H9 (cell line): ENCODE data around the gene ADO. TPM values are rescaled to one million over a fixed set of nuclear protein-coding genes. Genes with fewer than 3 reads are reported as not detected.

ENCODE experiments used
- DNase-seq: peaks from one replicate; pipeline ENCODE4 v3.0.0-alpha.2; 2017
- H2AFZ ChIP-seq: one replicate; pipeline ENCODE4 v1.6.1; 2013; ENCODE audit warnings: mild to moderate bottlenecking, low read length, control low read depth, moderate library complexity
- H2AK5ac ChIP-seq: 2 replicates; pipeline ENCODE4 v1.6.1; 2013; ENCODE audit warnings: low read length, control low read depth, mixed read lengths; ENCODE audit not compliant: insufficient read length
- H2BK120ac ChIP-seq: one replicate; pipeline ENCODE4 v1.6.1; 2013; ENCODE audit warnings: low read depth, mild to moderate bottlenecking, low read length, control low read depth, inconsistent platforms; ENCODE audit not compliant: poor library complexity, severe bottlenecking
- H2BK12ac ChIP-seq: 2 replicates; pipeline ENCODE4 v1.6.1; 2013; ENCODE audit warnings: low read length, control low read depth, mixed read lengths, low read depth; ENCODE audit not compliant: insufficient read length
- H2BK15ac ChIP-seq: 2 replicates; pipeline ENCODE4 v1.6.1; 2013; ENCODE audit warnings: low read depth, low read length, control low read depth
- H2BK20ac ChIP-seq: one replicate; pipeline ENCODE4 v1.6.1; 2013; ENCODE audit warnings: low read depth, mild to moderate bottlenecking, low read length, control low read depth, inconsistent platforms; ENCODE audit not compliant: poor library complexity, severe bottlenecking
- H2BK5ac ChIP-seq: 2 replicates; pipeline ENCODE4 v1.6.1; 2013; ENCODE audit warnings: low read length, control low read depth, mixed read lengths; ENCODE audit not compliant: insufficient read length
- H3K14ac ChIP-seq: 2 replicates; pipeline ENCODE4 v1.6.1; 2013; ENCODE audit warnings: low read length, control low read depth; ENCODE audit not compliant: insufficient read depth
- H3K18ac ChIP-seq: 2 replicates; pipeline ENCODE4 v1.6.1; 2013; ENCODE audit warnings: low read depth, mild to moderate bottlenecking, mixed read lengths, low read length, control low read depth; ENCODE audit not compliant: insufficient read length
- H3K23ac ChIP-seq: 2 replicates; pipeline ENCODE4 v1.6.1; 2013; ENCODE audit warnings: low read length, control low read depth, mixed read lengths, low read depth; ENCODE audit not compliant: insufficient read length
- H3K23me2 ChIP-seq: 2 replicates; pipeline ENCODE4 v1.6.1; 2013; ENCODE audit warnings: low read depth, mild to moderate bottlenecking, mixed read lengths, low read length, control low read depth; ENCODE audit not compliant: insufficient read length, poor library complexity, severe bottlenecking
- H3K27ac ChIP-seq: 2 replicates; pipeline ENCODE4 v1.5.1; 2013; ENCODE audit warnings: low read length, control low read depth, mixed read lengths, low read depth; ENCODE audit not compliant: insufficient read length
- H3K27me3 ChIP-seq: 2 replicates; pipeline ENCODE4 v1.6.1; 2013; ENCODE audit warnings: low read length, control low read depth, inconsistent platforms; ENCODE audit not compliant: insufficient read depth
- H3K4ac ChIP-seq: 2 replicates; pipeline ENCODE4 v1.6.1; 2013; ENCODE audit warnings: low read depth, mild to moderate bottlenecking, control low read depth, inconsistent platforms, low read length, moderate library complexity
- H3K4me1 ChIP-seq: 2 replicates; pipeline ENCODE4 v1.6.1; 2013; ENCODE audit warnings: low read length, control low read depth, inconsistent platforms; ENCODE audit not compliant: insufficient read depth
- H3K4me2 ChIP-seq: 2 replicates; pipeline ENCODE4 v1.6.1; 2013; ENCODE audit warnings: low read length, control low read depth, mixed read lengths; ENCODE audit not compliant: insufficient read length, insufficient read depth
- H3K56ac ChIP-seq: 2 replicates; pipeline ENCODE4 v1.6.1; 2013; ENCODE audit warnings: low read depth, mild to moderate bottlenecking, mixed read lengths, low read length, control low read depth; ENCODE audit not compliant: insufficient read length
- H3K79me1 ChIP-seq: 2 replicates; pipeline ENCODE4 v1.6.1; 2013; ENCODE audit warnings: low read depth, mild to moderate bottlenecking, moderate library complexity, low read length, control low read depth, inconsistent platforms; ENCODE audit not compliant: insufficient read depth, poor library complexity, severe bottlenecking
- H3K79me2 ChIP-seq: 2 replicates; pipeline ENCODE4 v1.6.1; 2013; ENCODE audit warnings: low read length, control low read depth, inconsistent platforms; ENCODE audit not compliant: insufficient read depth
- H3K9ac ChIP-seq: 2 replicates; pipeline ENCODE4 v1.6.1; 2013; ENCODE audit warnings: low read length, control low read depth, mixed read lengths; ENCODE audit not compliant: insufficient read length; ENCODE audit errors: extremely low read depth
- H3K9me3 ChIP-seq: one replicate; pipeline ENCODE4 v1.6.1; 2013; ENCODE audit warnings: low read depth, low read length, inconsistent platforms; ENCODE audit not compliant: control insufficient read depth
- H3T11ph ChIP-seq: one replicate; pipeline ENCODE4 v1.6.1; 2013; ENCODE audit warnings: mild to moderate bottlenecking, low read length, control low read depth, inconsistent platforms
- H4K20me1 ChIP-seq: one replicate; pipeline ENCODE4 v1.6.1; 2013; ENCODE audit not compliant: control insufficient read depth, insufficient read length, insufficient read depth
- H4K5ac ChIP-seq: 2 replicates; pipeline ENCODE4 v1.6.1; 2013; ENCODE audit warnings: low read depth, mild to moderate bottlenecking, mixed read lengths, low read length, control low read depth; ENCODE audit not compliant: insufficient read length
- H4K8ac ChIP-seq: replicated peaks from 2 replicates; pipeline ENCODE4 v1.6.1; 2013; ENCODE audit warnings: low read length, control low read depth, mixed read lengths, low read depth; ENCODE audit not compliant: insufficient read length
- H4K91ac ChIP-seq: 2 replicates; pipeline ENCODE4 v1.6.1; 2013; ENCODE audit warnings: low read depth, mild to moderate bottlenecking, moderate library complexity, mixed read lengths, low read length, control low read depth; ENCODE audit not compliant: insufficient read length
- H3K27ac Mint-ChIP-seq, 3 experiments: 2 replicates in 2 of 3; 3 replicates in 1 of 3; pipeline ENCODE4 v1.8.0; 2020 to 2021; ENCODE audit warnings: mixed read lengths in 3 of 3, mild to moderate bottlenecking in 1 of 3, moderate library complexity in 1 of 3
- H3K27me3 Mint-ChIP-seq: 2 replicates; pipeline ENCODE4 v1.8.0; 2021; ENCODE audit warnings: low read depth, mild to moderate bottlenecking, moderate library complexity, mixed read lengths
- H3K36me3 Mint-ChIP-seq, 3 experiments: 2 replicates in 2 of 3; 3 replicates in 1 of 3; pipeline ENCODE4 v1.8.0; 2020 to 2021; ENCODE audit warnings: low read depth in 3 of 3, mixed read lengths in 3 of 3; ENCODE audit not compliant: insufficient read depth in 1 of 3
- H3K4me1 Mint-ChIP-seq, 2 experiments: 2 replicates each; pipeline ENCODE4 v1.8.0; 2020; ENCODE audit warnings: mixed read lengths in 2 of 2
- H3K4me3 Mint-ChIP-seq, 2 experiments: 2 replicates in 1 of 2; 3 replicates in 1 of 2; pipeline ENCODE4 v1.8.0; 2020 to 2021; ENCODE audit warnings: mild to moderate bottlenecking in 2 of 2, mixed read lengths in 2 of 2, moderate library complexity in 1 of 2
- H3K9me3 Mint-ChIP-seq, 2 experiments: 2 replicates in 1 of 2; 3 replicates in 1 of 2; pipeline ENCODE4 v1.8.0; 2020; ENCODE audit warnings: mild to moderate bottlenecking in 2 of 2, mixed read lengths in 2 of 2, moderate library complexity in 1 of 2
- CTCF ChIP-seq: fragments of 200-600 bp; sonication (generic); conservative IDR thresholded peaks from 3 replicates; pipeline ENCODE4 v1.8.0; 2021; ENCODE audit warnings: antibody characterized with exemption, mild to moderate bottlenecking
- WGBS: extraction: QIAGEN DNeasy Blood & Tissue Kit; methylation state at CpG from one replicate; pipeline ENCODE4 v1.1.7; 2013; ENCODE audit warnings: missing lambda C conversion rate, low lambda C conversion rate, mixed read lengths; ENCODE audit not compliant: insufficient read length; ENCODE audit errors: extremely low coverage; 5-methylcytosine and 5-hydroxymethylcytosine counted together
- total RNA-seq: library from RNA; stranded (reverse); gene quantifications from 2 replicates; pipeline ENCODE4 v1.2.1, GENCODE V29; 2021

ADO gene
- total RNA-seq, 1 experiment from 2014 or later: 31.6 TPM

- Histone ChIP-seq H3K14ac (peak within 1 kb of the TSS; percentile 87), H4K91ac (no peak within 1 kb of the TSS), H2AK5ac (no peak within 1 kb of the TSS), H3K23me2 (peaks cover 25% of the 10 kb centered on the region), H2BK12ac (no peak within 1 kb of the TSS), H4K8ac (no peak within 1 kb of the TSS), H2BK120ac (no peak within 1 kb of the TSS), H3K18ac (peak within 1 kb of the TSS; percentile 92), H3K4ac (no peak within 1 kb of the TSS), H3K9ac (peak within 1 kb of the TSS; percentile 1), H3K9me3 (no peaks in the 10 kb centered on the region), H2BK20ac (no peak within 1 kb of the TSS), H3K4me2 (peak within 1 kb of the TSS; percentile 74), H3K79me1 (no peaks in the 10 kb centered on the region), H4K5ac (no peak within 1 kb of the TSS), H3K27ac (no peak within 1 kb of the TSS), H4K20me1 (no peaks in the 10 kb centered on the region), H2AFZ (no peak within 1 kb of the TSS), H3K79me2 (no peaks in the 10 kb centered on the region), H3K56ac (no peak within 1 kb of the TSS), H3K4me1 (no peaks in the 10 kb centered on the region), H3T11ph (no peak within 1 kb of the TSS), H3K23ac (no peak within 1 kb of the TSS), H2BK5ac (no peak within 1 kb of the TSS), H3K27me3 (peaks cover 26% of the 10 kb centered on the region; the same call in 1 of the 2 replicates), H2BK15ac (no peak within 1 kb of the TSS)
- Mint-ChIP-seq H3K4me3 (peak within 1 kb of the TSS; percentile 74 to 93), H3K27ac (peak within 1 kb of the TSS; percentile 53 to 89 (median 67); a peak in 3 of 7 replicates), H3K36me3 (peaks cover 2 to 7% (median 6%) of the 10 kb centered on the region in 3 experiments; a peak in 5 of 7 replicates), H3K9me3 (peaks cover 0 to 7% of the 10 kb centered on the region in 2 experiments; a peak in 3 of 5 replicates), H3K27me3 (peaks cover 92% of the 10 kb centered on the region), H3K4me1 (peaks cover 24 to 29% of the 10 kb centered on the region in 2 experiments)
- peak; percentile 94 for DNase-seq
- WGBS: no CpG with 5 or more reads among the region's 53 CpGs
- no peak for TF ChIP-seq CTCF
Measured at GRCh38 chr10:62816331-62817120, 12.0 kb downstream of the ADO start, which contains the start of gene EGR2. TSS of gene EGR2 (minus strand) at chr10:62816366. CDS start at chr10:62816029, 337 bp downstream.
